Left ventricle myocardium inferior (tissue), 1 donor: ENCODE measurements around the gene LEPR. TPM values are rescaled to one million over a fixed set of nuclear protein-coding genes. Genes with fewer than 3 reads are reported as not detected.

Experiments used
- DNase-seq: peaks from one replicate; pipeline ENCODE4 v3.0.0-alpha.2; 2020
- H3K27ac ChIP-seq: fragments of 200-600 bp; replicated peaks from 2 replicates; pipeline ENCODE4 v1.8.0; 2021
- H3K27me3 ChIP-seq: fragments of 200-600 bp; 2 replicates; pipeline ENCODE4 v1.8.0; 2021; ENCODE audit warnings: low read depth
- H3K36me3 ChIP-seq: fragments of 200-600 bp; 2 replicates; pipeline ENCODE4 v1.8.0; 2021
- H3K4me1 ChIP-seq: fragments of 200-600 bp; 2 replicates; pipeline ENCODE4 v1.8.0; 2021
- H3K4me3 ChIP-seq: fragments of 200-600 bp; 2 replicates; pipeline ENCODE4 v1.8.0; 2021; ENCODE audit warnings: mild to moderate bottlenecking, moderate library complexity
- H3K9me3 ChIP-seq: fragments of 200-600 bp; replicated peaks from 2 replicates; pipeline ENCODE4 v1.8.0; 2021
- intact Hi-C: fragments of 100-400 bp; cut with micrococcal nuclease; formaldehyde crosslinking; loops from one replicate; pipeline ENCODE4 v1.11.0; 2022
- total RNA-seq: library from RNA; stranded (reverse); fragmentation: NEBNext Ultra II Directional; extraction: Animal tissue kit (Norgen Biotek cat#: 25700); gene quantifications from one replicate; pipeline ENCODE4 v1.2.1, GENCODE V29; 2021
- TF ChIP-seq, protein P1 (sequence below): fragments of 200-600 bp; IDR thresholded peaks from 2 replicates; pipeline ENCODE4 v1.8.0; 2021; ENCODE audit warnings: antibody characterized with exemption, mild to moderate bottlenecking, borderline replicate concordance
- donor health status: DM: no; HTN: yes; CAD: no; lungs with severe emphysema.

The LEPR gene
- total RNA-seq, 1 donor from 2014 or later: 7.1 TPM

DNA sequence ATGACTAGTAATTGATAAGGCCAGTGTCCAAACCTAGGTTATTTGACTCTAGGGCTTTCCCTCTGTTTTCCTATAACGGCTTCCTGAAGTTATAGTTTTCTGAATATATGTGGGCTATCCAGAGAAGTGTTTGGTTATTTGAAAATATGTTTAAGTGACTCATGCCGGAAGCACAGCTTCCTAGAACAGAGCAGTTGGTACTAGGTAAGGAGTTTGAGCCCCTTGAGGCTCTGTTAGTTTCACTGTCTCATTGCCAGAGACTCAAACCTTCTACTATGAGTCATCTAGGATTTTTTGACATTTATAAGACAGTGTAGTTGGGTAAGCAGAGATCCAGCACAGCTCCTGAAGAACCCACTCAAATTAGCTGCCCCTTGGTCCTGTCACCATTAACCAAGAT, 27.1 kb upstream of the LEPR start:
- TF ChIP-seq, protein P1, sequence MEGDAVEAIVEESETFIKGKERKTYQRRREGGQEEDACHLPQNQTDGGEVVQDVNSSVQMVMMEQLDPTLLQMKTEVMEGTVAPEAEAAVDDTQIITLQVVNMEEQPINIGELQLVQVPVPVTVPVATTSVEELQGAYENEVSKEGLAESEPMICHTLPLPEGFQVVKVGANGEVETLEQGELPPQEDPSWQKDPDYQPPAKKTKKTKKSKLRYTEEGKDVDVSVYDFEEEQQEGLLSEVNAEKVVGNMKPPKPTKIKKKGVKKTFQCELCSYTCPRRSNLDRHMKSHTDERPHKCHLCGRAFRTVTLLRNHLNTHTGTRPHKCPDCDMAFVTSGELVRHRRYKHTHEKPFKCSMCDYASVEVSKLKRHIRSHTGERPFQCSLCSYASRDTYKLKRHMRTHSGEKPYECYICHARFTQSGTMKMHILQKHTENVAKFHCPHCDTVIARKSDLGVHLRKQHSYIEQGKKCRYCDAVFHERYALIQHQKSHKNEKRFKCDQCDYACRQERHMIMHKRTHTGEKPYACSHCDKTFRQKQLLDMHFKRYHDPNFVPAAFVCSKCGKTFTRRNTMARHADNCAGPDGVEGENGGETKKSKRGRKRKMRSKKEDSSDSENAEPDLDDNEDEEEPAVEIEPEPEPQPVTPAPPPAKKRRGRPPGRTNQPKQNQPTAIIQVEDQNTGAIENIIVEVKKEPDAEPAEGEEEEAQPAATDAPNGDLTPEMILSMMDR: no peak
- Histone ChIP-seq H3K4me1 (no peaks in the 10 kb centered on the region), H3K4me3 (no peak overlapping the region), H3K36me3 (peaks cover 4% of the 10 kb centered on the region), H3K9me3 (no peaks in the 10 kb centered on the region), H3K27me3 (no peaks in the 10 kb centered on the region), H3K27ac (no peak overlapping the region)
- no peak for DNase-seq
- intact Hi-C loops: no loop called here

DNA sequence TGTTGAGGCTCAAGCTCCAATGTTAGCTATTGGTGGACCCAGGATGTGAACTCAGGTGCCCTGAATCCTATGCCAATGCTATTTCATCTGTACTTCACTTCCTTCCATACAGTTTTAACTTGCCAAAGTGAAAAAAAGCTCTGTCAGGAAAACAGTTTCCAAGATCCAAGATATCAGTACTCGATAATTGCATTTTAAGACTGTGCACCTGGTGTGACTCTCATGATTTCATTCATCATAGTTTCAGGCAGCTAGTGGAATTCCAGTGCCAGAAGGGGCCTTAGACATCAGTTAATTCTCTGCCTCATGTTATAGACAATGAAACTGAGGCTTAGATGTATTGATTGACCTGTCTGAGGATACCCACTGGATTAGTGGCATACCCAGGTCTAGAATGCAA, 26.5 kb upstream of the LEPR start:
- no peak for DNase-seq
- Histone ChIP-seq H3K9me3 (no peaks in the 10 kb centered on the region), H3K36me3 (no peaks in the 10 kb centered on the region), H3K4me3 (no peak overlapping the region), H3K4me1 (no peaks in the 10 kb centered on the region), H3K27ac (no peak overlapping the region), H3K27me3 (no peaks in the 10 kb centered on the region)
- TF ChIP-seq, protein P1: no peak
- intact Hi-C loops: no loop called here

DNA sequence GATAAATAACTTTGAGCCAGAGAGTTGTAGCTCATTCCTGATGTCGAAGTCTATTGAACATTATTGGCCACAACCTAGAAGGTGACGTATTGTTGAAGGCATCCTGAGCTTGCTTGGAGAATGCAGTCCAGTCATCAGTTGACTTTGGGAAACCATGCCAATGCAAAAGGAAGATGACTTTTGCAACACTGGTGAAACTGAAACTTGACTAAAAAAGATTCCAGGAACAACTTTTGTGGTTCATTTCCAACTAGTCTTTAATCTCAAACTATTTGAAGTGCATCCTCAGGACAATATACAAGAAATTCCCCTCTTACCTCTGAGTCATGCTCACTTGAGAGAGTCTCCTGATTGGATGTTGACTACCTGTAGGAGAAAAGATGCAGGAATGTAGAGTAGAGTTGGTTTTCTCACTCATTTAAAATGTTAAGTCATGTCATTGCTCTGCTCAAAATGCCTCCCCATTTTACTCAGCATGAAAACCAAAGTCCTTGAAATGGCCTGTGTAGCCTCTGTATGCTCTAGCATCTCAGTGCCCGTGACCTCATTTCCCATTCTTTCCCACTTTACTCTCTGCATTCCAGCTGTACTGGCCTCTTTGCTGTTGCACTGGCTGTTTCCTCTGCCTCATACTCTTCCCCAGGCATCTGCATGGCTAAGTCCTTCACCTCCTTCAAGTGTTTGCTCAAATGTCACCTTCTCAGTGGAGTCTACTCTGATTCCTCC, 24.4 kb upstream of the LEPR start:
- no peak for DNase-seq
- Histone ChIP-seq H3K27ac (no peak overlapping the region), H3K4me1 (no peaks in the 10 kb centered on the region), H3K9me3 (no peaks in the 10 kb centered on the region), H3K36me3 (no peaks in the 10 kb centered on the region), H3K4me3 (no peak overlapping the region), H3K27me3 (no peaks in the 10 kb centered on the region)
- TF ChIP-seq, protein P1: no peak
- intact Hi-C loops: no loop called here

DNA sequence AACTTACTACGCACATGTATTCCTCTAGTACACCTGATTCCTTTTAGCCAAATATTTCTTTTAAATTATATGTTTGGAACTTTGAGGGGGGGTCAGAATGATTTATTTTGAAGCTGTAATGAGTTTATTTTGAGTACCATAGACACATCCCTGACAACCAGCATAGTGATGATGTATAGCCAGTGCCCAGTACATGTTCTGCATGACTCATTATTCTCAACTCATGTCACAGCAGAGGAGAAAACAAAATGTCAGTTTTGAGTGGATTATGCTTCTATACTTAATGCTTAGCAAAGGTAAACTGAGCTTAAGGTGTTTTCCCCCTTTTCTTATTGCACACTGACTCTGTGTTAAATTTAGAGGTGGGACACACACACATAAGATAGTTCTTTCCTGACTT, 22.4 kb upstream of the LEPR start:
- Histone ChIP-seq H3K4me1 (no peaks in the 10 kb centered on the region), H3K27ac (no peak overlapping the region), H3K4me3 (no peak overlapping the region), H3K36me3 (no peaks in the 10 kb centered on the region), H3K27me3 (no peaks in the 10 kb centered on the region), H3K9me3 (no peaks in the 10 kb centered on the region)
- intact Hi-C loops: no loop called here
- TF ChIP-seq, protein P1: no peak
- no peak for DNase-seq

DNA sequence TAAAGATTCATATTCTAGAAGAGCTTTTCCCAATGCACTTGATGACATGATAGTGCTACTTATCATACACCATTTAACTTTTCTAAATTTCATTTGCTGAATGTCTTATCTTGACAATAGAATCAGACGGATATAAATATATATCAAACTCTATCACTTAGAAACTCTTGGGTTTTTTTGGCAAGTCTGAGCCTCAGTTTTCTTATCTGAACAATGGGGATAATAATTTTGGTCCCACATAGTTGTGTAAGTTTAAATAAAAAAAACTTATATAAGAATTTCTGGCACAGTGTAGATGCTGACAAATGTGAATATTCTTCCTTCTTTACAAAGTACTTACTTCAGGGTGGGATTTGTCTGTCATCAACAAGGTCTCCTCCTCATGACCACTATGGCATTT, 21.5 kb upstream of the LEPR start:
- Histone ChIP-seq H3K36me3 (no peaks in the 10 kb centered on the region), H3K27ac (no peak overlapping the region), H3K27me3 (no peaks in the 10 kb centered on the region), H3K4me1 (no peaks in the 10 kb centered on the region), H3K4me3 (no peak overlapping the region), H3K9me3 (no peaks in the 10 kb centered on the region)
- TF ChIP-seq, protein P1: no peak
- intact Hi-C loops: no loop called here
- no peak for DNase-seq

DNA sequence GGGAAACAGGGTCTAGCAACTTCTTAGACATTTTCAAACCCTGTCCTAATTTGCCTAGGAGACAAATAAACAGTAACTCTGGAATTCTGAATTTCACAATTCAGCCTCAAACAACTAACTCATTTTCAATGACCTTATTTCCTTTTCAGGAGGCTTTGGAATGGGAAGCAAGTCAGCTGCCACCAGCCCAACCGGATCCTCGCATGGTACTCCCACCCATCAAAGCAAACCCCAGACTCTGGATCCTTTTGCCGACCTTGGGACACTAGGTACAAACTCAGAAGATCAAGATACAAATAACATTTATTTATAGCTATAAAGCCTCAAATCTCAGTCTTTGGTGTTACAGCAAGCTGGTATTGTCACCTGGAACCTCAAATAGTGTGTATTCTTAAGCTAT, 18.9 kb upstream of the LEPR start:
- intact Hi-C loops: no loop called here
- Histone ChIP-seq H3K9me3 (no peaks in the 10 kb centered on the region), H3K4me1 (no peaks in the 10 kb centered on the region), H3K27me3 (no peaks in the 10 kb centered on the region), H3K27ac (no peak overlapping the region), H3K36me3 (peaks cover 4% of the 10 kb centered on the region), H3K4me3 (no peak overlapping the region)
- DNase-seq: no peak
- TF ChIP-seq, protein P1: no peak
